Frontal cortex (tissue), 4 donors: ENCODE results near the gene CSF1R. TPM values are rescaled to one million over a fixed set of nuclear protein-coding genes. Genes with fewer than 3 reads are reported as not detected.

Source experiments
- DNase-seq, 2 donors: peaks; one replicate each; pipeline ENCODE4 v3.0.0; 2012; ENCODE audit warnings: low spot score in 2 of 2
- FAIRE-seq: peaks from 2 replicates; lab custom pipeline; 2012; peaks lifted over from hg19 to GRCh38; lab: Jason Lieb, UNC
- total RNA-seq: library from RNA; depleted of rRNA; stranded (reverse); fragments of >200 nt; gene quantifications from one replicate; pipeline ENCODE4 v1.2.3, GENCODE V29; 2014
- donor health status: control.
- donor health status: control.
- donor health status: control.

The CSF1R gene
- total RNA-seq = 5.3 TPM

DNA sequence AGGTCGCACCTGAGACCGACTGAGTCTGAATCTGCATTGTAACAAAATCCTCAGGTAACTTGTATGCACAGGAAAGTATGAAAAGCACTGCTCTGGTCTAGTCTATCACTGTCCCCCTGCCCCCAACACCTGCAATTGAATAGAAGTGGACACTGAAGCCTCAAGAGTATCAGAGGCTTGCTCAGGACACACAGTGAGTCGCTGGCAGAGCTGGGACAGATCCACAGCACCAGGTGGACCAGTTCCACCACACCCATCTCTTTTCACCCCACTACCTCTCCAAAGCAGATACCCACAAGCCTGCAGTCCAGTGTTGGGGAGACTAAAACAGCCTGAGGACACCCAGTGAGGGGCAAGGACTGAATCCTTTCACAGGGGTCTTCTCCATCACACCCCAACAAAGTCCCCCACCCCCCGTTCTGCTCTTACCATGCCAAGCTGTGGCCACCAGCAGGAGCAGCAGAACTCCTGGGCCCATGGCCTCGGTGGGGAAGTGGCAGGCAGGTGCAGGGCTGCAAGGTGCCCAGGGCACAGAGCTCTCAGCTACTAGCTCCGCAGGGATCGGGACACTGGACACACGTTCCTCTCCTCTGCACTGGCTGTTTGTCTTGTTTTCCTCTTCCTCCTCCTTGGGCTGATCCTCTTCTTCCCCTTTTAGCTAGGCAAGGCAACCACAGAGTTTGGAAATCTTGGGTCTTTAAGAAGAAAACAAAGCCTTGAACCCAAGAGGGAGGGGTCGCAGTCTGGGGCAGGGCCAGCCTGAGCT is at the start of gene CSF1R:
Gene CSF1R (minus strand): TSS at position 605 of the 766 bp plus-strand sequence. CDS start 127 bp downstream, at position 478.
- FAIRE-seq (no peak), DNase-seq (peak in 1 of 2 donors; percentile 2)

- FAIRE-seq = no peak
- no peak for DNase-seq
Measured at GRCh38 chr5:150135557-150136304, 49.4 kb upstream of the CSF1R start.

DNA sequence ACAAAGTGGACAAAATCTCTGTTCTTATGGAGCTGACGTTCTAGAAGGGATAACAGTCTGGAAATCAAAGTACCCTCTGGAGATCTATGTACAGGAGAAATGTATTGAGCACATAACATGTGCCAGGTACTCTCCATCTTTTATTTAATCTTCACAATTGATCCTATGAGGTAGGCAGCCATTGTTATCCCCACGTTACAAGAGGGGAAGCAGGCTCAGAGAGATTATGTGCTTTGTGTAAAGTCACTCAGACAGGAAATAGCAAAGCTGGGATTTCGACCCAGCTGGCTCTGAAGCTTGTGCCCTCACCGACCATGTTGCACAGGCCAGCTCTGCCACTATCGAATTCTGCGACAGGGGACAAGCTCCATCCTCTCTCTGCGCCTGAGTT is 47.8 kb upstream of the CSF1R start:
- FAIRE-seq = no peak
- no peak for DNase-seq

DNA sequence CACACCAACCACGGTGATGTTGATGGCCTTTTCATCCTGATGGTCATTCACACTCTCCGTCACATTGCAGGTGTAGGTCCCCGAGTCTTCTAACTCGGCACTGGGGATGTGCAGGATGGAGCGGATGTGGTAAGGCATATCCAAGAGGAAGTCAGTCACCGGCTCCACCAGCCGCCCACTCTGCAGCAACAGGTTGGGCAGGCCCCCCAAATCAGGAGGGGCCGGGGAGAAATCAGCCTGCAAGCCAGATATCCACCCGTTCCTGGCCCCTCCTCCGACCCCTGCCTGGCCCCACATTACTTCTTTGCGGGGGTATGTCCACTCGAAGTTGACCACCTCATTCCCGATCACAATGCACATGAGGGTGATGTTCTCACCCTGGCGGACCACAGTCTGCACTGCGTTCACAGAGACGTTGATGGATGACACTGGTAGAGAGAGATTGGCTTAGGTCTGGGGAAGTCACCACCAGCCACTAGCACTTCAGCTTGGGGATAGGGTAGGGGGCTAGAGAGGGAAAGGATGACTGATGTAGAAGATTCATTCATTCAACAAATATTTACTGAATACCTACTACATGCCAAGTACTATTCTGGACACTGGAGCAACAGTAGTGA is 47.3 kb upstream of the CSF1R start:
- DNase-seq (no peak), FAIRE-seq (no peak)

DNA sequence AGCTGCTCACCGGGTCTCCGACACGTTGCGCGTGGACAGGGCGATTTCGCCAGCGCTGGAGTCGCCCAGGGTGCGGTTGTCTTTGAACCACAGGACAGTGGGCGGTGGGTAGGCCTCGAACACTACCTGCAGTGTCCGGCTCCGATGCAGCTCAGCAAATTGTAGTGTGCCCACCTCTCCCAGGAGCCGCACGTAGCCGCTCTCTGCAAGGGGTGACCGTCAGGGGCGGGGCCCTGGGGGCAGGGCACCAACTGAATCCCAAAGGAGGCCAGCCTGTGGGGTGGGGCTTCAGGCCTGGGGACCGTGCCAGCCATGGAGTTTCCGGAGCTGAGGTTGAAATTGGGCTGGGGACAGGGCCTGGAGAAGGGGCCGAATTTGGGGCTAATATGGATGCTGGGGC is 46.4 kb upstream of the CSF1R start:
- FAIRE-seq (no peak), DNase-seq (no peak)

DNA sequence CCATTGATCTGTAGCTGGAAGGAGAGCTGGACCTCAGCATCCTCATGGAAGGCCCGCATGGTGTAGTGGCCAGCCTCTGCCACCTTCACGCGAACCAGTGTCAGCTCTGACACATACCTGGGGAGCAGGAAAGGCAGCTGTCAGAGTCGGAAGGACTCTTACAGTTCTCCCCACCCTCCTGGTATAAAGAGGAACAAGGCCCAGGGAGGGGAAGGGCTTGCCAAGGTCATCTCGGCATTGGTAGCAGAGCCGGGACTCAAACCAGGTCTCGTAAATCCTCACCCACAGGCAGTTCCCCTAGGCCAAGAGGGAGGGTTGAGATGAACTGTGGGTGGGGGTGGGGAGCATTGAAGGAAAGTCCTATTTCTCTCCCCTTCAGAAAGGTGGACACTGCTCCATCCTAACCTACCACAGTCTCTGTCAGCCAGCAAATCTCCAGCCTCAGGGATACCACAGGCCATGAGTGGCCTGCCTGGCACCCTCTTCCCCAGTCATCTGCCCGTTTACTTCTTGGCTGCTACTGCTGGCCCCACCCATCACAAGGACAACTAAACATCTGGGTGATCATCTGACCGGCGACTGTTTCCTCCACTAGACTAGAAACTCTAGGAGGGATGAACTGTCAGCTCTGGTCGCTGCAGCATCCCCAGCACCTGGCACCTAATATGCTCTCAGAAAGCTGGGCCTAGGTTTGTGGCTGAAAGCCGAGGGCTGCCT is 45.8 kb upstream of the CSF1R start:
- DNase-seq (no peak), FAIRE-seq (no peak)

GRCh38 chr5:150131461-150131860 is 45.1 kb upstream of the CSF1R start:
- DNase-seq (no peak), FAIRE-seq (no peak)

- FAIRE-seq (no peak), DNase-seq (no peak)
Measured at GRCh38 chr5:150130493-150130922, 44.2 kb upstream of the CSF1R start.

DNA sequence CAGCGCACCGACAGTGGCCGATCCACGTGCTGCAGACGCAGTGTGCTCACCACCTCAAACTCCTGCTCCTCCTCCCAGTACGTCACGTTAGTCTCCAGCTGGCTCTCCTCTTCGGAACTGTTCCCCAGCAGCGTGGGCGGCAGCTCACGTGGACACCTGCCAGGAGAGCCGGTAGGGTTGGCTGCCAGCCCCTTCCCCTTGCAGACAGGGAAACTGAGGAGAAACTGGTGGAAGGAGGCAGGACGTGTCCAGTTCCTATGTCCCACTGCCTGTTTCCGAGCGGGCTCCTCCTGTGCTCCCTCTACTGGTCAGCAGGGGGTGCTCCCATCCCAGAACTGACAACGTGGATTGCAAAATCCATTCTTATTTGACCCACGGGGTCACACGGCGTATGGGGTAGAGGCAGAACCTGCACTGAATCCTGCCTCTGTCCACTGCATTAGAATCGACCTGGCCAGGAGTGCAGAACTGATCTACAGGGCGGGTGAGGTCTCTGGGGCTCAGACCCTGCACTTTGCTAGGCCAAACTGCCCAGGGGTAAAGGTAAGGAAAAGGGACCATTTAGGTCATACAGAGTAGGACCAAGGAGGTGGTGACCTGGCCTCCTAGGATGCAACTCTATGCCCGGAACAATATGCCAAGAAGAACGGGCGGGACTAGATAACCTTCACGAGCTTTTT is 43.6 kb upstream of the CSF1R start:
- FAIRE-seq = no peak
- peak; percentile 74 to 86 for DNase-seq

DNA sequence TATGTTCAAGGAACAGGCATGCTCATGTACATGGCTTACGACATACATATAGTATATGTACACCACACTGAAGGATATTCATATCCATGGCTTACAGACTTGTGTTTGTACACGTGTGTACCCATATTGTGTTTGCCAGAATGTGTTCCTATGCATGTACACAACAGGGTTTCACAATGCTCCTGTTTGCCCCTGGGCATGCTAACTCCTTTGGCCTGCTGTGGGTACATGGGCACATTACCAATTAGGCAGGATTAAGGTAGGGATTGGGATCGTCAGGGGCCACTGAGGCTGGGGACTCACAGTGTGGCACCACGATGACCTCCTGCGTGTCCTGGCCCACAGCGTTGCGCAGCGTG is 43.1 kb upstream of the CSF1R start:
- no peak for FAIRE-seq
- DNase-seq = no peak

DNA sequence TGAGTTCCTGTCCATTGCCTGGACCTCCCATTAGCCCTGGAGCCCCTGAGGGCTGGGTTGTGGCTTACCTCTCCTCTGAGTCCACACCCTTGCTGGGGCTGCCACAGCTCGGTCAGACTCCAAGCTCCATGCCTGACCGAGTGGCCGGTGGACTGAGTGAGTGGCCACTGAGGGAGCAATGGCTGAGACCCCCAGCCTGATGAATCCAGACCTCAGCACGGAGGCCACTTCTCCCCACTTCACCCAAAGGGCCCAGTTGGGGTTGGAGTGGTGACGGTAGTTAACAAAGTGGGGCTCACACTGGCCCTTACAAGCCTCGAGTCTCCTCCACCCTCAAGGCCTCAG is 40.5 kb upstream of the CSF1R start:
- DNase-seq = no peak
- no peak for FAIRE-seq

DNA sequence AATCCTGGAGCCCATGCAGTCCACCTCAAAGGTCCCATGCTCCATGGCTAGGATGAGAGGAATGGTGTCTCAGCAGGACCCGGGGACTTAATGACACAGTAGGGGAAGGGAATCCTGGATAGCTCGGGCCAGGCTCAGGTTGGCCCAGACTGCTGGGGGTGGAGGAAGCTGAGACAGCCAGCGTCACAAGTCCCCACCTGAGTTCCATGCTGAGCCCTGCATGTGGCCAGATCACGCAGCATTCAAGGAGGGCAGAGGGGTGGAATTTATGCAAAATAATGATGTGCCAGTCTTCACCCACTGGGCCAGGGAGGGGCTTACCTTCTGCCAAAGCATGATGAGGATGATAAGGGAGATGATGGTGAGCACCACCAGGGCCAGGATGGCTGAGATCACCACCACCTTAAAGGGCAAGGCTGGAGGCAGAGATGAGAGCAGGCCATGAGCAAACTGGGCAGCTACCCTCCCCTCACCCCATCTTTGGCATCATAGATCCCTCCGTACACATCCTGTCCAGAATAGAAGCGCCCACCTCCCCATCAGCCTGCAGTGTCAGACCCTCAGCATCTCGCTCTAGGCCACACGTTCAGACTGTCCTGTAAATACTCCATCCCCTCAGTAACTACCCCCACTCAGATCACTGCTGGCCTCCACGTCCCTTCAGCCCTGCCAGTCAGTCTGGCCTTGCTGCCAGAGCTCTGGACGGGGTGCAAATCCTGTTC is 40.0 kb upstream of the CSF1R start:
- no peak for DNase-seq
- no peak for FAIRE-seq

DNA sequence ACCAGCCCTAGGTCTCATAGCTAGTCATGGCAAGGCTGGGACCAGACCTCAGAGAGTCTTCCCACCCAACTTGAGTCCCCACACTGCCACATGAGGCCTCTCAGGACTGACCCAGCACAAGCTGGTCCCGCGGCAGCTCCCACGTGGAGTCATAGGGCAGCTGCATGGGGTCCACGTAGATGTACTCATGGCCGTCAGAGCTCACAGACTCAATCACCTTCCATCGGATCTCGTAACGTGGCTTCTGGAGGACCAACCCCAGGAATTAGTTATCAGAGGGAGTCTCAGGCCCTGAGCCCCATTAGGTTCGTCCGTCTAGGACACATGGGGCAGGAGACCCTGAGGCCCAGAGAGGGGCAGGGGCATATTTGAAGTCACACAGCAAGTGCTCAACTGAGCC is 39.0 kb upstream of the CSF1R start:
- no peak for FAIRE-seq

GRCh38 chr5:150124596-150124995 is 38.2 kb upstream of the CSF1R start:
- no peak for FAIRE-seq
- no peak for DNase-seq

More for the DNA sequence above, 39.0 kb upstream of the CSF1R start:
- DNase-seq = no peak

- no peak for FAIRE-seq
- no peak for DNase-seq
Measured at GRCh38 chr5:150124111-150124557, 37.8 kb upstream of the CSF1R start.

DNA sequence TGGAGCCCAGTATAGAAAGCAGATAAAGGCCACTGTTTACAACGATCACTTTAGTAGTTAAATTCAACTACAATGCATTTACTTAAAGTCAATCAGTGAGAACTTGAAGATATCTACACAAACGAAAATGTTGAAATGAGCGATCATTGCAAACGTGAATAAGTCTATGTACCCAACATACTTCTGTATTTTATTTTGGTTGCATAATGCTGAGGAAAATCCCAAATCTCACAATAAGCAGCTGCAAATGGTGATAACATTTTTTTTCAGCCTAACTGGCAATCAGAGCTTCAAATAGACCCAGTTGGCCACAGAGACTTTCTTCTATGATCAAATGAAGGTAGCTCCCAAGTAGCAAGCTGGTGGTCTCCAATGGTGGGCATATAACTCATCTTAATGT is 37.2 kb upstream of the CSF1R start:
- no peak for FAIRE-seq

DNA sequence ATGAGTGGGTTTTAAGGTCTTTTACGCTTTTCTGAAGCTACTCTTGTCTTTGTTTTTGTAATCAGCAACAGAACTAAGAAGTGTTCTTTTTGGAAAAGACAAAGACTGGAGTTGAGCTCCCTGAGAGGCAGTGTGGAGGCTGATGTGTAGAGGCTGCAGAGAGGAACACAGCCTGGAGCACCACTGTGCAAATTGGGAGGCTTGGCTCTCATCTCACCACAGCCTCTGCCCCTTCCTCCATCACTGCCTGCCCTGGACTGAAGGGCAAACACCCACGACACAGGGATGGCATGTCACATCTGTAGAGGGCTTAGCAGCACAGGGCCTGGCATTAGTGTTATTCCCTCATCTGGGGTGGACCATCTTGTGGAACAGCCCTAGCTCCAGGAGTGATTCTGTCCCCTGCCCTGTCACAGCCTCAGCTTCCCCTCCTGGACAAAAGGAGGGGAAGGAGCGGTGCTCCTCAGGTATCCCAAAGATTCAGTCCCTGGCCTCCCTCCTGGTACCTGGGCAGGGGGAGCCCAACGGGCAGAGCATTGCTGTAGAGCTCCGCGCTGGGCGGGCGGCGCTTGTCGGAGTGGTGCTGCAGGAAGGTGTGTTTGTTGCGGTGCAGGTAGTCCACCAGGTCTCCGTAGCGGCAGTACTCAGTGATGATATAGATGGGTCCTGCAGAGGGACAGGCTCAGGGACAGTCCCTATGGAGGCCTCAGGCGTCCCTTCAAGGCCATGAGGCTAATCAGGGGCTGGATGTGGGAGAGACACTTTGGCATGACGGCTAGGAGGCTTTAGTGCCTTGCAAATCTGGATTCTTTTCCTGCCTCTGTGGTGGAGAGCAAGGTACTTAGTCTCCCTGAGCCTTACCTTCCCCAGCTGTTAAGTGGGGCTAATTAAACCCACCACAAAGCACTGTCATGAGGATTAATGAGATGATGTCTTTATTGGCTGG is 36.5 kb upstream of the CSF1R start:
- DNase-seq = no peak
- no peak for FAIRE-seq

More for the DNA sequence above, 37.2 kb upstream of the CSF1R start:
- DNase-seq = no peak

- FAIRE-seq = no peak
- DNase-seq = no peak
Measured at GRCh38 chr5:150122158-150122510, 35.8 kb upstream of the CSF1R start.
